GM03348 (cell line): Measurements from ENCODE around the gene SUPT7L.
"Not testable (repeated sequence)": the region's sequence is repeated elsewhere in the genome, so short reads cannot be mapped to it uniquely, and the experiment has no call there.

Experiments used
- DNase-seq: peaks from one replicate; pipeline ENCODE4 v3.0.0; 2012; ENCODE audit warnings: low spot score

Gene SUPT7L

GRCh38 chr2:27685006-27685405 is 21.6 kb upstream of the SUPT7L start:
- not testable (repeated sequence) for DNase-seq

DNA sequence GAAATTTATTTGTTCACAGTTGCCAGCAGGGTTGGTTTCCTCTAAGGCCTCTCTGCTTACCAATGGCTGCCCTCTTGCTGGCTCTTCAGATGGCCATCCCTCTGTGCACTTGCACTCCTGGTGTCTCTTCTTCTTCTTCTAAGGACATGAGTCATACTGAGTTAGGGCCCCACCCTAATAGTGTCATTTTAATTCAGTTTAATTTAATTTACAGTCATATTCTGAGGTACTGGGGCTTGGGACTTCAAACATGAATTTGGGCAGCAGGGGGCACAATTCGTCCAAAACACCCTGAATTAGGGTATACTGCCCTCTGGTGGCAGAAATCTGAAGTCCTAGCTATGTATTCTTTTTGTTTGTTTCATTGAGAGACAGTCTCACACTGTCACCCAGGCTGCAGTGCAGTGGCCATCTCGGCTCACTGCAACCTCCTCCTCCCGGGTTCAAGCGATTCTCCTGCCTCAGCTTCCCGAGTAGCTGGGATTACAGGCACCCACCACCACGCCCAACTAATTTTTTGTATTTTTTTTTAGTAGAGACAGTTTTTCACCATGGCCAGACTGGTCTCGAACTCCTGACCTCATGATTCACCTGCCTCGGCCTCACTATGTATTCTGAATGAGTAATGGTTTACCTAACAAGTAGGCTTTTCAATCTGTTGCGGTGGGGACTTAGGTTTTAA is 20.1 kb upstream of the SUPT7L start:
- peak; percentile 71 for DNase-seq

DNA sequence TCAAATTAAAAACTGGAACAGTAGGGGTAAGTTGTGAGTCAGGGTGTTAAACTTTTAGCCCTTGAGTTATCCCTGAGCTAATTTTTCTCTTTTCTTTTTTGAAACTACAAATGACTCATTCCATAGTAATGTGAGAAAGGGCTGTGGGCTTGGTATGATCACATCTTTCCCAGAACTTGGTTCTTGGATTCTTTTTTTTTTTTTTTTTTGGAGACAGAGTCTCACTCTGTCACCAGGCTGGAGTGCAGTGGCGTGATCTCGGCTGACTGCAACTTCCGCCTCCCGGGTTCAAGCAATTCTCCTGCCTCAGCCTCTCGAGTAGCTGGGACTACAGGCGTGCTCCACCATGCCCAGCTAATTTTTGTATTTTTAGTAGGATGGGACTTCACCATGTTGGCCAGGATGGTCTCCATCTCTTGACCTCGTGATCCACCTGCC is 18.9 kb upstream of the SUPT7L start:
- DNase-seq: peak; percentile 88

GRCh38 chr2:27681841-27682240 is 18.4 kb upstream of the SUPT7L start:
- peak; percentile 29 for DNase-seq

DNA sequence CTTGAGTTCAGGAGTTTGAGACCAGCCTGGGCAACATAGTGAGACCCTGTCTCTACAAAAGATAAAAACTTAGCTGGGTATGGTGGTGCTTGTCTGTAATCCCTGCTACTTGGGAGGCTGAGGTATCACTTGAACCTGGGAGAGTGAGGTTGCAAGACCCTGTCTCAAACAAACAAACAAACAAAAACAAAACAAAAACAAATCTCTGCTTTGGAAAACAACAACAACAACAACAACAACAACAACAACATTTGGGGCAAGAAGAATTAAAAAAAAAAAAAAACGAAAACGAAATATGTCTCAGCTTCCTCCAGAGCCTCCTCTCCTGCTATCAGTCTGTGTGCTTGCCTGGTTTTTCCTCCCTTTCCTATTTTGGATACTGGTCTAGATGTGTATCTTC is 17.2 kb upstream of the SUPT7L start:
- no peak for DNase-seq

GRCh38 chr2:27672723-27673486 is 9.5 kb upstream of the SUPT7L start:
- no peak for DNase-seq

GRCh38 chr2:27671235-27671634 is 7.8 kb upstream of the SUPT7L start:
- no peak for DNase-seq

DNA sequence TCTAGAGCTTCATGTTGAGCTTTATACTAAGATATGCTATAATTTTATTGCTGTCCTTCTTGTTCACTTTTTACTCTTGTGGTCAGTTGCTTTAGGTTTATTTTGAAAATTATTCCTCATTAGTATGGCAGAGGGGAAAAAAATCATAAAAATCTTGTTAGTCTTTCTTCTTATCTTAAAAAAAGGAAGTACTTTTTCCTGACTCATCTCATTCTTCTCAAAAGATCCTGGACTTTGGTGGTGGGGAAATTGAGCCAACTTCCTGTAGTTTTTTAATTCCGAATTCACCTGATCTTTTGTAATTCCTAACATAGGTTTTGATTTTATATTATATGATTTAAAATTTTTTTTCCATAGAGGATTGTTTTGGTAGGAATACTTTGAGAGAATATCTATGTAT is 4.0 kb upstream of the SUPT7L start:
- no peak for DNase-seq

- DNase-seq: no peak
Measured at GRCh38 chr2:27664622-27665363, 1.4 kb upstream of the SUPT7L start.

DNA sequence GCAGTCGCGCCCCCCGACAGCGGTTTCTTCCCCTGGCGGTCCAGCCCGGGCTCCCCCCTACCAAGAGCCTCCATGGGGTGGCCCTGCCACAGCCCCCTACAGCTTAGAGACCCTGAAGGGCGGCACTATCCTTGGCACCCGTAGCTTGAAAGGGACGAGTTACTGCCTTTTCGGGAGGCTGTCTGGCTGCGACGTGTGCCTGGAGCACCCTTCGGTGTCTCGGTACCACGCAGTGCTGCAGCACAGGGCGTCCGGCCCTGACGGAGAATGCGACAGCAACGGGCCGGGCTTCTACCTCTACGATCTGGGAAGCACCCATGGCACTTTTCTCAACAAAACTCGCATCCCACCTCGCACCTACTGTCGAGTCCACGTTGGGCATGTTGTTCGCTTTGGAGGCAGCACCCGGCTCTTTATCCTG is 750 bp upstream of the SUPT7L start:
- DNase-seq: no peak

DNA sequence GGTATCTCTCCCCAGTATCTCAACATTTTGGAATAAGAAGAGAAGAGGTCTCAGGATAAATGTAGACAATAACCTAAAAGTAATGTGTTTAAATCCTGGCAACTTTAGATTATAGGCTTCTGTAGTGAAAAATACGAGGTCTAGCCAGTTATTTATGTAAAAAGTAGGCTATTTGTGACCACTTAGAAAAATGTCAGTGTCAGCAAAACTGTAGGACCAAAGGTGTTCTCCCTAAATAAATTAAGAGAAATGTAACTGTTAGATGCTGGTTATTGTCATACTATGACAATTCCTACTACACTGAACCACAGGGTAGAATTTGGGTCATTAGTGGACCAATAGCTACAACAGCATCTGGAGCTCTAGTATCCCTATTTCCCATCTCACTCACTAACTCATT is 2.0 kb downstream of the SUPT7L start:
- DNase-seq: no peak

DNA sequence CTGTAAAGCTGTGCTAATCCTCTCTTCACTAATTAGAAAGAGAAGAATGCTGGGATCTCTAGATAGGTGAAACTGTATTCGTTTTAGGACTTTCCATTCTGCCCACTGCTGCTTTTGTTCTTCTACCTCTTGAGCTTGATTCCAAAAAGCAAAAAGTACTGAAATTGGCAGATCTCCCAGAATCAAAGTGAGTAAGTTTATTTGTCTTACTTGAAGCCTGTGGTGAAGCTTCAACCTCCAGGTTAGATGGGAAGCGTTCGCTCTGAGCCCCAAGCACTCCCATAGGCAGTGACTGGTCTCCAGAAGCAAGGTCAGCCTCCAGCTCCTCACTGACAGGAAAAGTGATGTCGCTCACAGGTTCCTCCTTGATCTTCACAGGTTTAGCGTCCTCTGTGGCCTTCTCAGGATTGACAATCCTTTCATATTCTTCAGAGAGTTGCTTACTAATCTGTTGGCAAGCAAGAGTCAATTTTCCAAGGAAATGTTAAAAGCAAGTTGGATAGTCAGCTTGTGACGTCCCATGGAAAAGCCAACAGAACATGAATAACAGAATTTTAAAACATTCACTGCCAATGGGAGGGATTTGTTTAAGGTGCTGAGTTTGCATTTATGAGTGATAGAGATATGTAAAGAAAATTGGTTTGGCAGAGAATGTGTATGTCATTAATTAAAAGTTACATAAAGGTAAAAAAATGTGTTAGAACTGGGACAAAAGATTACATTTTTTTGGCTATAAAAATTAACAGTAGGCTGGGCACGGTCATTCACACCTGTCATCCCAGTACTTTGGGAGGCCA is 8.1 kb downstream of the SUPT7L start:
- DNase-seq: no peak

DNA sequence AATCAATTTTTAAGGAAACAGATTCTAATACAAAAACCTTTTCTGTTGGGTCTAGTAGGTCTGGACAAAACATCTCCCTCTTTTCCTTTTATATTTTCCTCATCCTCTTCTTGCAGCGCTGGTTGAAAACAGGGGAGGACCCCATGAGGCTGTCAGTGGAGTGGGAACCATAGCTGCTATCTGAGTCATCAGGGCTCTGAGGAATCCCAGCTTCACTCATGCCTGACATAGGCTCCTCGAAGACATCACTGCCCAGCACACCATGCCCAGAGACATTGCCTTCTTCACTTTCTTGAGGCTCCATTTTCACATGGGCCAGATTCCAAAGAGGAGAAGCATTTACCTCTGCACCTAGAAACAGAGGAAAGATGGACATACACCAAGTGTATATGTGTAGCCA is 10.0 kb downstream of the SUPT7L start:
- DNase-seq: no peak

DNA sequence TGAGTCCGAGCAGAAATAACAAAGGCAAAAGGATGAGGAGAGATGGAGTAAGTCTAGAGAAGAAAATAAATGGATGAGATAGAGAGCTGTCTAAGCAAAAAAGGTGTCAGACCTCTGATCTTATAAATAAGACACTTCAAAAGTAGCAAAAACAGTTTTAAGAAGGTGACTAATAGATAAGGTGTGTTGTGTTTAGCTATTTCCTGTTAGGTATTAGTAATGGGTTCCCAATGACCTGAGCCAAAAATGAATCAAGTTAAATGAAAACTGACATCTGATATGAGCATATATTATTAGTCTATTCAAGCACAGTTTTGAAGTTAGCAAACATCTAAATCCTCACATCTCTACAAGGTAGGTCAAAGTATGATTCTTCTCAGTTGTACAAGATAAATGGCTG is 10.6 kb downstream of the SUPT7L start:
- no peak for DNase-seq

- DNase-seq: no peak
Measured at GRCh38 chr2:27652341-27652740, 11.1 kb downstream of the SUPT7L start.

GRCh38 chr2:27651056-27651455 is 12.4 kb downstream of the SUPT7L start:
- no peak for DNase-seq

GRCh38 chr2:27647737-27648136 is 15.7 kb downstream of the SUPT7L start:
- DNase-seq: no peak

GRCh38 chr2:27647289-27647688 is 16.1 kb downstream of the SUPT7L start:
- DNase-seq: peak; percentile 19

GRCh38 chr2:27645197-27645596 is 18.2 kb downstream of the SUPT7L start:
- DNase-seq: no peak

- DNase-seq: no peak
Measured at GRCh38 chr2:27640722-27641245, 22.6 kb downstream of the SUPT7L start.

DNA sequence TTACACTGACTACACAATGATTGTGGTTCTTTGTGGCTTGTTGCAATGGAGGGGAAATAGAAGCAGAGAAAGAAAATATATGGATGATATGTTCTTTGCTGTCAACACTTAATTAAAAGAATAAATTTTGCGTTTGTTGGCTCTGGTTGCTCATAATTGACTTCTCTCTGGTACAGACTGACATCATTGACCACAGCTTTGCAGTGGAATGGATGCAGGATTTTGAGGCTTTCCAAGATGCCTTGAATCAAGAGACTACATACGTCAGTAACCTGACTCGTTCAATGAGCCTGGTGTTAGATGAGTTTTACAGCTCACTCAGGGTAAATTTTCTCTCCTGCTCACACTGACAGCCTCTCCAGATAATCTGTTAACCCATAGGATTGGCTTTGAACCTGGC is 24.7 kb downstream of the SUPT7L start:
- DNase-seq: peak; percentile 21
